Body of pancreas (tissue), 4 donors: ENCODE data around the gene SLC17A5. TPM values are rescaled to one million over a fixed set of nuclear protein-coding genes. Genes with fewer than 3 reads are reported as not detected.

Experiments used
- ATAC-seq: fragments of 150-250 bp; one replicate; pipeline ENCODE4 v1.9.1; 2016
- DNase-seq, 4 donors: peaks; one replicate each; pipeline ENCODE4 v3.0.0-alpha.2; 2019
- H3K27ac ChIP-seq, 4 donors: fragments of 200-600 bp; sonication (generic); 1 replicate in 3 of 4; 2 replicates in 1 of 4; pipeline versions ENCODE4 v1.5.1 to v1.6.1; 2016 to 2019; ENCODE audit warnings: mild to moderate bottlenecking in 1 of 4, mixed read lengths in 1 of 4, moderate library complexity in 1 of 4
- H3K27me3 ChIP-seq, 2 donors: fragments of 200-600 bp; sonication (generic); one replicate each; pipeline ENCODE4 v1.6.0; 2016; ENCODE audit warnings: mild to moderate bottlenecking in 1 of 2
- H3K36me3 ChIP-seq, 2 donors: fragments of 200-600 bp; sonication (generic); replicated peaks in 1 of 2; 2 replicates each; pipeline ENCODE4 v1.5.1; 2016; ENCODE audit warnings: low read depth in 2 of 2; ENCODE audit not compliant: insufficient read depth in 1 of 2
- H3K4me1 ChIP-seq: fragments of 200-600 bp; sonication (generic); one replicate; pipeline ENCODE4 v1.6.0; 2016
- H3K4me3 ChIP-seq, 2 donors: fragments of 200-600 bp; sonication (generic); 1 replicate in 1 of 2; 2 replicates in 1 of 2; pipeline ENCODE4 v1.5.1; 2016 to 2019
- H3K9me3 ChIP-seq, 3 donors: fragments of 200-600 bp; sonication (generic); 1 replicate in 2 of 3; 2 replicates in 1 of 3; pipeline ENCODE4 v1.5.1; 2016
- CTCF ChIP-seq, 7 experiments: fragments of 450-650 bp in 4 of 7; fragments of 200-600 bp in 3 of 7; sonication (generic) in 3 of 7; IDR thresholded peaks; one replicate each; pipeline ENCODE4 v1.5.1; 2016 to 2019; ENCODE audit warnings: antibody characterized with exemption in 7 of 7
- POLR2A ChIP-seq, 3 donors: fragments of 450-650 bp; IDR thresholded peaks; one replicate each; pipeline ENCODE4 v1.6.1; 2016; ENCODE audit warnings: antibody characterized with exemption in 3 of 3, mild to moderate bottlenecking in 2 of 3
- WGBS, 2 donors: methylation state at CpG; one replicate each; pipeline ENCODE4 v1.1.5; 2017; 5-methylcytosine and 5-hydroxymethylcytosine counted together
- intact Hi-C: fragments of 100-400 bp; cut with DNase I; formaldehyde crosslinking; loops from one replicate; pipeline ENCODE4 v1.15.1; 2023
- total RNA-seq, 2 donors: library from RNA; depleted of rRNA; stranded (reverse); fragments of >200 nt; gene quantifications; one replicate each; pipeline ENCODE4 v1.1.0, GENCODE V29; 2016

Gene SLC17A5
- total RNA-seq, 2 donors from 2014 or later, result 4.9 to 11.2 TPM

- Histone ChIP-seq H3K4me3 (no peak overlapping the region), H3K9me3 (no peaks in the 10 kb centered on the region), H3K4me1 (no peaks in the 10 kb centered on the region), H3K27me3 (no peaks in the 10 kb centered on the region), H3K36me3 (no peaks in the 10 kb centered on the region), H3K27ac (no peak overlapping the region)
- 35 to 38% methylated on average over 4 of the region's 4 CpGs for WGBS, 2 donors
- no peak for TF ChIP-seq POLR2A (IDR thresholded peaks at IDR 0.05)
- TF ChIP-seq CTCF (IDR thresholded peaks at IDR 0.05), result peak; percentile 64 to 81 (median 76)
- ATAC-seq (peak; percentile 91), DNase-seq (peak; percentile 71 to 81 (median 76))
- intact Hi-C loops, result no loop called here
Observed at GRCh38 chr6:73675466-73676098, 21.8 kb upstream of the SLC17A5 start.

GRCh38 chr6:73671911-73672685, 18.3 kb upstream of the SLC17A5 start:
- ATAC-seq (no peak), DNase-seq (no peak)
- Histone ChIP-seq H3K27ac (no peak overlapping the region), H3K4me1 (no peaks in the 10 kb centered on the region), H3K36me3 (no peaks in the 10 kb centered on the region), H3K9me3 (no peaks in the 10 kb centered on the region), H3K4me3 (no peak overlapping the region), H3K27me3 (no peaks in the 10 kb centered on the region)
- intact Hi-C loops, result no loop called here
- TF ChIP-seq CTCF (IDR thresholded peaks at IDR 0.05) (no peak), POLR2A (IDR thresholded peaks at IDR 0.05) (no peak)
- 77 to 78% methylated on average over 8 of the region's 8 CpGs for WGBS, 2 donors

- Histone ChIP-seq H3K27ac (no peak overlapping the region), H3K36me3 (no peaks in the 10 kb centered on the region), H3K9me3 (no peaks in the 10 kb centered on the region), H3K4me3 (no peak overlapping the region), H3K4me1 (no peaks in the 10 kb centered on the region), H3K27me3 (no peaks in the 10 kb centered on the region)
- WGBS, 2 donors, result 85 to 96% methylated on average over 1 of the region's 1 CpG
- TF ChIP-seq CTCF (IDR thresholded peaks at IDR 0.05) (no peak), POLR2A (IDR thresholded peaks at IDR 0.05) (no peak)
- DNase-seq (no peak), ATAC-seq (no peak)
- intact Hi-C loops, result no loop called here
Observed at GRCh38 chr6:73669005-73669404, 15.2 kb upstream of the SLC17A5 start.

GRCh38 chr6:73667798-73668197, 14.0 kb upstream of the SLC17A5 start:
- H3K4me3 ChIP-seq, result no peak overlapping the region
- no peaks in the 10 kb centered on the region for H3K27me3 ChIP-seq
- H3K36me3 ChIP-seq, result no peaks in the 10 kb centered on the region
- H3K9me3 ChIP-seq, result no peaks in the 10 kb centered on the region
- TF ChIP-seq POLR2A (IDR thresholded peaks at IDR 0.05) (no peak), CTCF (IDR thresholded peaks at IDR 0.05) (no peak)
- no peaks in the 10 kb centered on the region for H3K4me1 ChIP-seq
- ATAC-seq (no peak), DNase-seq (no peak)
- intact Hi-C loops, result no loop called here
- H3K27ac ChIP-seq, result no peak overlapping the region
- WGBS, 2 donors, result 51 to 57% methylated on average over 1 of the region's 1 CpG
